K562 (cell line): ENCODE results near the gene STAG2. TPM values are rescaled to one million over a fixed set of nuclear protein-coding genes. Genes with fewer than 3 reads are reported as not detected.

Experiments
- ATAC-seq: fragments of 200-7000 bp; cut with Tn5 transposase; 3 replicates; pipeline ENCODE4 v1.9.1; 2020; ENCODE audit warnings: moderate library complexity
- BruUV-seq: library from RNA; stranded (reverse); fragments of 400-500 nt; replicated peaks from 2 replicates; lab custom pipeline; 2021; lab: Mats Ljungman, UMichigan
- CTCF ChIA-PET: fragments of 300-600 bp; formaldehyde crosslinking; extraction: SDS; loops from one replicate; lab custom pipeline; 2021; ENCODE audit warnings: low intra/inter-chr PET ratio; lab: Yijun Ruan, JAX
- POLR2A ChIA-PET: fragments of 300-600, 350-650 bp; sonication (Branson Sonifier 250); formaldehyde crosslinking; extraction: SDS; loops from one replicate; lab custom pipeline; 2021; ENCODE audit warnings: antibody characterized with exemption, inconsistent platforms; lab: Yijun Ruan, JAX
- DNase-seq, 4 experiments: peaks; one replicate each; pipeline versions ENCODE4 v3.0.0 to v3.0.0-alpha.2; 2011 to 2018; ENCODE audit warnings: low spot score in 3 of 4, mixed read lengths in 3 of 4; ENCODE audit errors: extremely low read depth in 1 of 4
- FAIRE-seq: peaks from 2 replicates; lab custom pipeline; 2011; peaks lifted over from hg19 to GRCh38; lab: Jason Lieb, UNC
- H2AFZ ChIP-seq: 2 replicates; pipeline ENCODE4 v1.6.0; 2011; ENCODE audit warnings: low read depth, low read length, control low read depth, inconsistent platforms
- H3K27ac ChIP-seq: fragments of 200-600 bp; 3 replicates; pipeline ENCODE4 v1.8.0; 2011; ENCODE audit warnings: low read depth, mild to moderate bottlenecking, control low read depth, inconsistent platforms, low read length, moderate library complexity, mixed read lengths; ENCODE audit errors: extremely low read depth
- H3K27me3 ChIP-seq, 2 experiments: fragments of 300-600 bp in 1 of 2; 2 replicates in 1 of 2; 3 replicates in 1 of 2; pipeline versions ENCODE4 v1.6.0 to v1.8.0; 2011; ENCODE audit warnings: inconsistent platforms in 2 of 2, low read length in 2 of 2, mild to moderate bottlenecking in 1 of 2, mixed read lengths in 1 of 2, moderate library complexity in 1 of 2; ENCODE audit not compliant: control insufficient read depth in 2 of 2, insufficient read depth in 2 of 2
- H3K36me3 ChIP-seq: fragments of 300-600 bp; 3 replicates; pipeline ENCODE4 v1.8.0; 2011; ENCODE audit warnings: mild to moderate bottlenecking, low read length, inconsistent platforms; ENCODE audit not compliant: control insufficient read depth, insufficient read depth
- H3K4me1 ChIP-seq, 2 experiments: fragments of 200-600 bp in 1 of 2; replicated peaks in 1 of 2; 2 replicates in 1 of 2; 3 replicates in 1 of 2; pipeline versions ENCODE4 v1.5.1 to v1.8.0; 2011; ENCODE audit warnings: inconsistent platforms in 2 of 2, low read length in 2 of 2, mild to moderate bottlenecking in 1 of 2, mixed read lengths in 1 of 2, moderate library complexity in 1 of 2; ENCODE audit not compliant: control insufficient read depth in 2 of 2, insufficient read depth in 2 of 2
- H3K4me2 ChIP-seq: 2 replicates; pipeline ENCODE4 v1.6.1; 2011; ENCODE audit warnings: low read length, control low read depth, inconsistent platforms, mixed read lengths; ENCODE audit not compliant: insufficient read depth
- H3K4me3 ChIP-seq: fragments of 200-600 bp; sonication (generic), shearing (Covaris generic); 2 replicates; pipeline ENCODE4 v1.5.1; 2016; ENCODE audit warnings: control low read depth, inconsistent platforms
- H3K79me2 ChIP-seq: fragments of 200-600 bp; 3 replicates; pipeline ENCODE4 v1.8.0; 2011; ENCODE audit warnings: low read length, inconsistent platforms; ENCODE audit not compliant: control insufficient read depth, insufficient read depth
- H3K9ac ChIP-seq, 2 experiments: 2 replicates each; pipeline versions ENCODE4 v1.6.0 to v1.6.1; 2011; ENCODE audit warnings: low read depth in 2 of 2, low read length in 2 of 2, control low read depth in 1 of 2, inconsistent platforms in 1 of 2, mild to moderate bottlenecking in 1 of 2, mixed read lengths in 1 of 2; ENCODE audit not compliant: insufficient read depth in 1 of 2
- H3K9me1 ChIP-seq: one replicate; pipeline ENCODE4 v1.6.0; 2011; ENCODE audit warnings: inconsistent platforms, mild to moderate bottlenecking, low read length, moderate library complexity; ENCODE audit not compliant: control insufficient read depth, insufficient read depth
- H3K9me3 ChIP-seq: replicated peaks from 2 replicates; pipeline ENCODE4 v1.5.1; 2011; ENCODE audit warnings: low read depth, low read length, inconsistent platforms; ENCODE audit not compliant: control insufficient read depth, insufficient read depth
- H4K20me1 ChIP-seq: replicated peaks from 2 replicates; pipeline ENCODE4 v1.6.1; 2011; ENCODE audit warnings: low read length, inconsistent platforms, mixed read lengths; ENCODE audit not compliant: control insufficient read depth, insufficient read depth
- ATF7 ChIP-seq: fragments of 450-650 bp; IDR thresholded peaks from 2 replicates; pipeline ENCODE4 v1.7.1; 2014; ENCODE audit warnings: mild to moderate bottlenecking, moderate library complexity
- E2F3 ChIP-seq: fragments of 250-450 bp; sonication (Bioruptor Pico); IDR thresholded peaks from 2 replicates; pipeline ENCODE4 v1.4.0; 2020; ENCODE audit warnings: mild to moderate bottlenecking
- EWSR1 ChIP-seq: fragments of 450-650 bp; IDR thresholded peaks from 2 replicates; pipeline ENCODE4 v1.6.1; 2018; ENCODE audit warnings: borderline replicate concordance, mild to moderate bottlenecking, low read depth, moderate library complexity; ENCODE audit not compliant: partially characterized antibody
- FOXK1 ChIP-seq: sonication (generic); formaldehyde crosslinking; IDR thresholded peaks from 2 replicates; pipeline ENCODE4 v1.8.0; 2022; ENCODE audit warnings: missing genetic modification reagents, mild to moderate bottlenecking, borderline replicate concordance
- GATAD2B ChIP-seq: fragments of 450-650 bp; IDR thresholded peaks from 2 replicates; pipeline ENCODE4 v1.6.1; 2017; ENCODE audit warnings: mild to moderate bottlenecking, borderline replicate concordance
- HDAC1 ChIP-seq, 2 experiments: fragments of 450-650 bp; IDR thresholded peaks; 2 replicates each; pipeline ENCODE4 v1.6.1; 2016 to 2017; ENCODE audit warnings: inconsistent platforms in 1 of 2, mild to moderate bottlenecking in 1 of 2, moderate library complexity in 1 of 2
- PHB2 ChIP-seq: fragments of 450-650 bp; IDR thresholded peaks from 2 replicates; pipeline ENCODE4 v1.6.1; 2017; ENCODE audit warnings: low read depth
- POLR2H ChIP-seq: IDR thresholded peaks from 2 replicates; pipeline ENCODE4 v1.6.1; 2016; ENCODE audit warnings: missing genetic modification characterization, low read depth, mild to moderate bottlenecking, control low read depth, missing compliant biosample characterization, moderate library complexity
- PURB ChIP-seq: sonication (generic); formaldehyde crosslinking; IDR thresholded peaks from 2 replicates; pipeline ENCODE4 v1.9.0; 2021; ENCODE audit warnings: low read depth, mild to moderate bottlenecking, missing genetic modification reagents
- SMARCB1 ChIP-seq: IDR thresholded peaks from 2 replicates; pipeline ENCODE4 v1.6.1; 2011; ENCODE audit warnings: improper control_type of control experiment, low read depth; ENCODE audit not compliant: insufficient read length
- SNRNP70 ChIP-seq: fragments of 200-400 bp; formaldehyde crosslinking; optimal IDR thresholded peaks from 2 replicates; pipeline ENCODE3; 2017; ENCODE audit warnings: low read depth, low read length
- SRSF3 ChIP-seq: fragments of 200-400 bp; formaldehyde crosslinking; IDR thresholded peaks from 2 replicates; pipeline ENCODE4 v1.6.1; 2016; ENCODE audit warnings: mild to moderate bottlenecking, low read length, moderate library complexity; ENCODE audit not compliant: insufficient read depth
- SUPT5H ChIP-seq: fragments of 450-650 bp; IDR thresholded peaks from 2 replicates; pipeline ENCODE4 v1.6.1; 2016
- TAF7 ChIP-seq: fragments of 450-650 bp; IDR thresholded peaks from 2 replicates; pipeline ENCODE4 v1.6.1; 2016; ENCODE audit warnings: missing genetic modification characterization, missing compliant biosample characterization
- TRIM25 ChIP-seq: fragments of 450-650 bp; IDR thresholded peaks from 2 replicates; pipeline ENCODE4 v1.7.0; 2016; ENCODE audit warnings: borderline replicate concordance
- ZNF583 ChIP-seq: fragments of 250-450 bp; sonication (Bioruptor Pico); IDR thresholded peaks from 2 replicates; pipeline ENCODE4 v1.4.0; 2020
- ZNF77 ChIP-seq: fragments of 250-450 bp; sonication (Bioruptor Pico); IDR thresholded peaks from 2 replicates; pipeline ENCODE4 v1.5.0; 2020
- WGBS: fragments of 100-300 bp; shearing (Covaris generic); methylation state at CpG from one replicate; pipeline ENCODE4 v1.1.6; 2016; ENCODE audit warnings: low coverage, mixed read lengths; ENCODE audit not compliant: insufficient coverage; ENCODE audit errors: missing lambda C conversion rate; 5-methylcytosine and 5-hydroxymethylcytosine counted together
- in situ Hi-C: fragments of 300-500 bp; cut with MboI; formaldehyde crosslinking; loops from 4 replicates; pipeline ENCODE4 v1.15.0; 2018; ENCODE audit warnings: inconsistent platforms, mixed read lengths
- intact Hi-C: fragments of 100-400 bp; cut with micrococcal nuclease; formaldehyde crosslinking; loops from 2 replicates; pipeline ENCODE4 v1.14.2; 2022
- polyA plus RNA-seq, 8 experiments: library from polyadenylated mRNA; depleted of rRNA in 4 of 8; stranded (reverse) in 5 of 8; unstranded in 3 of 8; fragments of >200 nt; fragmentation: Nextera tagmentation in 2 of 8; fragmentation: Illumina TruSeq in 1 of 8; extraction: Ambion mirVana in 2 of 8; extraction: Trizol in 1 of 8; gene quantifications; 2 replicates each; pipeline versions ENCODE4 v1.2.1 to v1.2.3, GENCODE V29; 2011 to 2014; ENCODE audit warnings: inconsistent platforms in 1 of 8, missing spikeins in 1 of 8
- total RNA-seq, 7 experiments: library from RNA; depleted of rRNA in 6 of 7; stranded (reverse); fragments of >200 nt in 6 of 7; fragmentation: Illumina TruSeq in 2 of 7; extraction: Trizol in 2 of 7; gene quantifications; 2 replicates each; pipeline versions ENCODE4 v1.2.1 to v1.2.3, GENCODE V29; 2011 to 2021; ENCODE audit warnings: low replicate concordance in 1 of 7

The STAG2 gene
- total and polyA plus RNA-seq, 9 of the 15 experiments (the other 6 are each of a cell fraction or from before 2014, with no cell fraction given): 40.3 to 133 (median 90.1) TPM

GRCh38 chrX:124125471-124125870, 164.0 kb downstream of the STAG2 start:
- Histone ChIP-seq H3K4me3 (no peak overlapping the region), H2AFZ (no peak overlapping the region), H3K36me3 (no peaks in the 10 kb centered on the region), H3K4me2 (no peak overlapping the region), H3K4me1 (peaks cover 2 to 6% of the 10 kb centered on the region in 2 experiments; a peak in 4 of 5 replicates), H3K9ac (no peak overlapping the region), H3K79me2 (no peaks in the 10 kb centered on the region), H4K20me1 (no peaks in the 10 kb centered on the region), H3K9me1 (no peaks in the 10 kb centered on the region), H3K9me3 (no peaks in the 10 kb centered on the region), H3K27me3 (no peaks in the 10 kb centered on the region), H3K27ac (no peak overlapping the region)
- no TSS peak for BruUV-seq
- CTCF ChIA-PET: no interaction called here
- DNase-seq (no peak), ATAC-seq (no peak), FAIRE-seq (no peak)
- no peak for TF ChIP-seq SRSF3
- no peak for TF ChIP-seq FOXK1
- TF ChIP-seq EWSR1: no peak
- TF ChIP-seq SUPT5H: no peak
- no peak for TF ChIP-seq TAF7 (tag)
- no peak for TF ChIP-seq ZNF583
- no peak for TF ChIP-seq TRIM25
- no peak for TF ChIP-seq SNRNP70
- TF ChIP-seq POLR2H (tag): no peak
- TF ChIP-seq PHB2: no peak
- TF ChIP-seq GATAD2B: no peak
- TF ChIP-seq E2F3 (CRISPR knock-in tag): no peak
- no peak for TF ChIP-seq SMARCB1
- TF ChIP-seq ZNF77 (CRISPR knock-in tag): no peak
- TF ChIP-seq PURB: no peak
- no peak for TF ChIP-seq HDAC1 (IDR thresholded peaks at IDR 0.05)
- TF ChIP-seq ATF7: no peak
- WGBS: 37% methylated on average over 3 of the region's 3 CpGs
- in situ Hi-C loops (no loop called here), intact Hi-C loops (no loop called here)
- POLR2A ChIA-PET: no interaction called here
